ENCODE results near the gene PIGZ. TPM values are rescaled to one million over a fixed set of nuclear protein-coding genes. Genes with fewer than 3 reads are reported as not detected.

Gene PIGZ
- total RNA-seq, 1 donor = 4.0 TPM

- Histone ChIP-seq H3K4me1 (ENCODE audit: insufficient read depth, low read length) (peaks cover 4% of the 10 kb centered on the region), H3K4me2 (ENCODE audit: insufficient read depth, low read length) (no peak overlapping the region), H3K4me3 (ENCODE audit: insufficient read depth, low read length) (no peak overlapping the region), H3K79me2 (ENCODE audit: insufficient read depth, low read length) (no peaks in the 10 kb centered on the region), H3K9me3 (ENCODE audit: low read depth, low read length) (no peaks in the 10 kb centered on the region), H3K36me3 (ENCODE audit: insufficient read depth, low read length) (no peaks in the 10 kb centered on the region), H2AFZ (ENCODE audit: low read length) (no peak overlapping the region), H3K27ac (ENCODE audit: low read depth, low read length) (no peak overlapping the region), H3K27me3 (ENCODE audit: insufficient read depth, low read length) (no peaks in the 10 kb centered on the region), H4K20me1 (ENCODE audit: insufficient read depth, low read length) (no peaks in the 10 kb centered on the region)
- DNase-seq (ENCODE audit: insufficient read length, low spot score, missing footprints) = peak; percentile 67
- TF ChIP-seq CTCF (IDR thresholded peaks at IDR 0.05; ENCODE audit: extremely low read depth, low read depth, low read length) = no peak
These were observed 38.8 kb upstream of the PIGZ start for GRCh38 chr3:197007296-197007940.

GRCh38 chr3:197006860-197007259 is 38.2 kb upstream of the PIGZ start:
- Histone ChIP-seq H3K4me2 (ENCODE audit: insufficient read depth, low read length) (no peak overlapping the region), H3K4me1 (ENCODE audit: insufficient read depth, low read length) (peaks cover 8% of the 10 kb centered on the region), H4K20me1 (ENCODE audit: insufficient read depth, low read length) (no peaks in the 10 kb centered on the region), H3K79me2 (ENCODE audit: insufficient read depth, low read length) (no peaks in the 10 kb centered on the region), H3K27me3 (ENCODE audit: insufficient read depth, low read length) (no peaks in the 10 kb centered on the region), H2AFZ (ENCODE audit: low read length) (no peak overlapping the region), H3K36me3 (ENCODE audit: insufficient read depth, low read length) (no peaks in the 10 kb centered on the region), H3K4me3 (ENCODE audit: insufficient read depth, low read length) (no peak overlapping the region), H3K27ac (ENCODE audit: low read depth, low read length) (no peak overlapping the region), H3K9me3 (ENCODE audit: low read depth, low read length) (no peaks in the 10 kb centered on the region)
- no peak for TF ChIP-seq CTCF (IDR thresholded peaks at IDR 0.05; ENCODE audit: extremely low read depth, low read depth, low read length)
- peak; percentile 84 for DNase-seq (ENCODE audit: insufficient read length, low spot score, missing footprints)

- Histone ChIP-seq H3K27ac (ENCODE audit: low read depth, low read length) (no peak overlapping the region), H3K4me3 (ENCODE audit: insufficient read depth, low read length) (no peak overlapping the region), H3K4me1 (ENCODE audit: insufficient read depth, low read length) (peaks cover 8% of the 10 kb centered on the region), H3K36me3 (ENCODE audit: insufficient read depth, low read length) (no peaks in the 10 kb centered on the region), H3K79me2 (ENCODE audit: insufficient read depth, low read length) (no peaks in the 10 kb centered on the region), H3K27me3 (ENCODE audit: insufficient read depth, low read length) (no peaks in the 10 kb centered on the region), H4K20me1 (ENCODE audit: insufficient read depth, low read length) (no peaks in the 10 kb centered on the region), H2AFZ (ENCODE audit: low read length) (no peak overlapping the region), H3K4me2 (ENCODE audit: insufficient read depth, low read length) (no peak overlapping the region), H3K9me3 (ENCODE audit: low read depth, low read length) (no peaks in the 10 kb centered on the region)
- peak; percentile 68 for DNase-seq (ENCODE audit: insufficient read length, low spot score, missing footprints)
- TF ChIP-seq CTCF (IDR thresholded peaks at IDR 0.05; ENCODE audit: extremely low read depth, low read depth, low read length) = no peak
These were observed 37.8 kb upstream of the PIGZ start for GRCh38 chr3:197006446-197006845.

GRCh38 chr3:197003461-197004385 is 35.1 kb upstream of the PIGZ start:
- peaks cover 8% of the 10 kb centered on the region for H3K4me1 ChIP-seq (ENCODE audit: insufficient read depth, low read length)
- no peaks in the 10 kb centered on the region for H4K20me1 ChIP-seq (ENCODE audit: insufficient read depth, low read length)
- no peaks in the 10 kb centered on the region for H3K79me2 ChIP-seq (ENCODE audit: insufficient read depth, low read length)
- H3K27ac ChIP-seq (ENCODE audit: low read depth, low read length) = no peak overlapping the region
- H3K4me2 ChIP-seq (ENCODE audit: insufficient read depth, low read length) = peak overlapping the region; percentile 75
- no peak for DNase-seq (ENCODE audit: insufficient read length, low spot score, missing footprints)
- H3K36me3 ChIP-seq (ENCODE audit: insufficient read depth, low read length) = no peaks in the 10 kb centered on the region
- H2AFZ ChIP-seq (ENCODE audit: low read length) = peak overlapping the region; percentile 56
- no peaks in the 10 kb centered on the region for H3K27me3 ChIP-seq (ENCODE audit: insufficient read depth, low read length)
- no peaks in the 10 kb centered on the region for H3K9me3 ChIP-seq (ENCODE audit: low read depth, low read length)
- no peak for TF ChIP-seq CTCF (IDR thresholded peaks at IDR 0.05; ENCODE audit: extremely low read depth, low read depth, low read length)
- H3K4me3 ChIP-seq (ENCODE audit: insufficient read depth, low read length) = peak overlapping the region; percentile 69
